LNCAP (cell line): ENCODE data around the gene SLC35E2B.

Experiments
- TF ChIP-seq, protein P1 (sequence below): fragments of 450-650 bp; IDR thresholded peaks from 2 replicates; pipeline ENCODE4 v1.5.1; 2017; ENCODE audit warnings: mild to moderate bottlenecking

SLC35E2B gene

DNA sequence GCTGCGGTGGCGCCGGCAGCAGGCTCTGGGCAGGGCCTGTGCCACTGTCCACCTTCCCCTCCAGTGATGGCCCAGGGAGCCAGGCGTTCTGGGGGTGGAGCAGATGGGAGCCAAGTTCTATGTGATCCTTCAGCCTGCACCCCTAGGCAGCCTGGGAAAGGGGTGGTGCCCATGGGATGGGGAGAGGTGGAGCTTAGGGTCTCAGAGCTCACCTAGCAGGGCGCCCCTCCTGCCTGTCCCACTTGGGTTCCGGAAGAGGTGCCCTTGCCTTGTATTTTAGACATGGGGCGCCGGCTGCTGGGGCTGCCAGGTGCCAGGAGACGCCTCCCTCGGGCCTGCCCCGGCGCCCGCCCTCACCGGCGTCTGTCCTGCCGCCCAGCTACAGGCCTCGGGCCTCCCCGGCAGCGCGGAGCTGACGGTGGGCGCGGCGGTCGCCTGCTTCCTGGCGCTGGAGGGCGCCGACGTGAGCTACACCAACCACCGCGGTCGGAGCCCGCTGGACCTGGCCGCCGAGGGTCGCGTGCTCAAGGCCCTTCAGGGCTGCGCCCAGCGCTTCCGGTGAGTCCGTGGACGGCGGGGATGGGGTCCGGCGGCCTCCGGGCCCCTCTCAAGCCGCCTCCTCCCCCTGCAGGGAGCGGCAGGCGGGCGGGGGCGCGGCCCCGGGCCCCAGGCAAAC lies 63.7 kb downstream of the SLC35E2B start:
- TF ChIP-seq, protein P1, sequence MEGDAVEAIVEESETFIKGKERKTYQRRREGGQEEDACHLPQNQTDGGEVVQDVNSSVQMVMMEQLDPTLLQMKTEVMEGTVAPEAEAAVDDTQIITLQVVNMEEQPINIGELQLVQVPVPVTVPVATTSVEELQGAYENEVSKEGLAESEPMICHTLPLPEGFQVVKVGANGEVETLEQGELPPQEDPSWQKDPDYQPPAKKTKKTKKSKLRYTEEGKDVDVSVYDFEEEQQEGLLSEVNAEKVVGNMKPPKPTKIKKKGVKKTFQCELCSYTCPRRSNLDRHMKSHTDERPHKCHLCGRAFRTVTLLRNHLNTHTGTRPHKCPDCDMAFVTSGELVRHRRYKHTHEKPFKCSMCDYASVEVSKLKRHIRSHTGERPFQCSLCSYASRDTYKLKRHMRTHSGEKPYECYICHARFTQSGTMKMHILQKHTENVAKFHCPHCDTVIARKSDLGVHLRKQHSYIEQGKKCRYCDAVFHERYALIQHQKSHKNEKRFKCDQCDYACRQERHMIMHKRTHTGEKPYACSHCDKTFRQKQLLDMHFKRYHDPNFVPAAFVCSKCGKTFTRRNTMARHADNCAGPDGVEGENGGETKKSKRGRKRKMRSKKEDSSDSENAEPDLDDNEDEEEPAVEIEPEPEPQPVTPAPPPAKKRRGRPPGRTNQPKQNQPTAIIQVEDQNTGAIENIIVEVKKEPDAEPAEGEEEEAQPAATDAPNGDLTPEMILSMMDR = no peak

- TF ChIP-seq, protein P1 = no peak
Observed at GRCh38 chr1:1627829-1628753, 64.5 kb downstream of the SLC35E2B start.

DNA sequence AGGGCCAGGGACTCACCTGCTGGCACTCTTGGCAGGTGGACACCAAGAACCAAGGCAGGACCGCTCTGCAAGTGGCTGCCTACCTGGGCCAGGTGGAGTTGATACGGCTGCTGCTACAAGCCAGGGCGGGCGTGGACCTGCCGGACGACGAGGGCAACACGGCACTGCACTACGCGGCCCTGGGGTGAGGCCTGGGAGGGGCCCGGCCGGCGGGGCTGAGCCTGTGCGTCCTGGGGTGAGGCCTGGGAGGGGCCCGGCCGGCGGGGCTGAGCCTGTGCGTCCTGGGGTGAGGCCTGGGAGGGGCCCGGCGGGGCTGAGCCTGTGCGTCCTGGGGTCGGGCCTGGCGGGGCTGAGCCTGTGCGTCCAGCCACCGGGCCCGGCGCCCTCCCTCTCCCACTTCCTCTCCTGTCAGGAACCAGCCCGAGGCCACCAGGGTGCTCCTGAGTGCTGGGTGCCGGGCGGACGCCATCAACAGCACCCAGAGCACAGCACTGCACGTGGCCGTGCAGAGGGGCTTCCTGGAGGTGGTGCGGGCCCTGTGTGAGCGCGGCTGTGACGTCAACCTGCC lies 65.2 kb downstream of the SLC35E2B start:
- TF ChIP-seq, protein P1 = no peak

- TF ChIP-seq, protein P1 = no peak
Observed at GRCh38 chr1:1626207-1627141, 66.1 kb downstream of the SLC35E2B start.

- TF ChIP-seq, protein P1 = no peak
Observed at GRCh38 chr1:1625824-1626206, 66.8 kb downstream of the SLC35E2B start.

GRCh38 chr1:1625404-1625775 lies 67.2 kb downstream of the SLC35E2B start:
- TF ChIP-seq, protein P1 = no peak
